NOMO-1 treated with dmso at 0.1 percent for 144 hours (cell line): Measurements from ENCODE around the gene MMP17.
A peak's percentile ranks its signal among the peaks of the same experiment; 100 is the strongest.

Experiments used
- DNase-seq: peaks from one replicate; lab custom pipeline; 2025; ENCODE audit not compliant: unreplicated experiment; lab: John Stamatoyannopoulos, UW

The MMP17 gene

GRCh38 chr12:131827961-131828534 is at the start of gene MMP17:
TSS of gene MMP17 (plus strand) at chr12:131828393. CDS start at chr12:131828495, 102 bp downstream.
- peak; percentile 29 for DNase-seq

GRCh38 chr12:131779027-131779426 is 49.2 kb upstream of the MMP17 start:
- no peak for DNase-seq

DNA sequence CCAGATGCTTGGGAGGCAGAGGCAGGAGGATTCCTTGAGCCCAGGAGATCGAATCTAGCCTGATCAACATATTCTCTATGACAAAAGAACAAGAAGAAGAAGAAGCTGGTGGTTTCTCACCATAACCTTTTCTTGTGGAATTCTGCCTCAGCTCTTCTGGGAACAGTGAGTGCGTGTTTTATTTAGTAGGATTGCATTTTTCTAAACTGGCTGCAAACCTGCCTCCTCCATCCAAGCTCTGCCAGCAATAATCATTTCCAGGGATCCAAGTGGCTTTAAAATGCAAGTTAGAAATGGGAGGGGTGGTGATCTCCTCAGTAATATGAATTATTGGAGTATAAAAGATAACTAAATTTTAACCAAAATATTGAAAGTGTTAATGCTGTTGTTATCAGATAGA is 46.1 kb upstream of the MMP17 start:
- no peak for DNase-seq

GRCh38 chr12:131783915-131784541 is 44.2 kb upstream of the MMP17 start:
- DNase-seq = peak; percentile 76

- no peak for DNase-seq
Measured at GRCh38 chr12:131784909-131785762, 43.1 kb upstream of the MMP17 start.

DNA sequence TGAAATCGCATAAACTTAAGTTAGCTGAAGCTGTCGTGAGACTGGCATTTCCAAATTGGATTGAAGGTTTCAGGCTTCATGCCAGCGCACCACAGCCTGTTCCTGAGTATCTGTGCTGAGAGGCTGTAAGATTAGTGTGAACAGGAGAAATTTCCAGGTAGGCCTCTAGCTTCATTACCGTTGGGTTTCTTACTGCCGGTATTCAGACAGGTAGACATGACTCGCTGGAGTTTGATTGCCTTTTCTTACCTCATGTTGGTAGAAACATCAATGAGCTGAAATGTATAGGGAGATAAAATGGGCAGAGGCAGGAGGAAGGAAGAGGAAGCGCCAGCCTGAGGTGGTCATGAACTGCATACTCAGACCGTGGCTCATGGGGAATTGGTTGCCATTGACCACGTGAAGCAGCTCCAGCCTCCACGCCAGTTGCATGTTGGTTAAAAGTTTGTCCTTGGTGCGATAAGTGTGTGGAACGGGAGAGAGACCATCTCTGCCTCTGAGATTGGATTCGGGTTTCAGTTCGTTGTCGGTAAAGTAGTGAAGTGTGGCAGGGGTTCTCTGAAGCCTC is 42.3 kb upstream of the MMP17 start:
- no peak for DNase-seq

- DNase-seq = no peak
Measured at GRCh38 chr12:131786331-131786730, 41.9 kb upstream of the MMP17 start.

GRCh38 chr12:131787143-131787660 is 41.0 kb upstream of the MMP17 start:
- no peak for DNase-seq

GRCh38 chr12:131788070-131788469 is 40.1 kb upstream of the MMP17 start:
- DNase-seq = no peak

DNA sequence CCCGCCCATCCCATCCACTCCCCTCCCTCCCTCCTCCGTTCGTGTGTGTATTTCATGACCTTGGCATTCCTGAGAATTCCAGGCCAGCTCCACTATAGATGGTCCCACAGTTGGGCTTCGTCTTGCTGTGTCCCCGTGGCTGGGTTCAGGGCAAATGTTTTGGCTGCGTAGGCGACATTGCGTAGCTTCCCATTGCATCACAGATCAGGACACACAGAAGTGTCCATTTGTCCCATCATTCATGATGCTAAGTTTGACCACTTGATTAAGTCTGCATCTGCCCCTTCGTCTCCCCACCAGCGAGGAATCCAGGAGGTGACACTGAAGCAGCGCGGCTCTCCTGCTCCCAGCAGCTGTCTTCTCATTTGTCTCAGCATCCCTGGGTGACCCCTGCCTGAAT is 38.6 kb upstream of the MMP17 start:
- DNase-seq = no peak

- no peak for DNase-seq
Measured at GRCh38 chr12:131793243-131794022, 34.8 kb upstream of the MMP17 start.

GRCh38 chr12:131794061-131794460 is 34.1 kb upstream of the MMP17 start:
- no peak for DNase-seq

GRCh38 chr12:131794573-131794972 is 33.6 kb upstream of the MMP17 start:
- DNase-seq = no peak

DNA sequence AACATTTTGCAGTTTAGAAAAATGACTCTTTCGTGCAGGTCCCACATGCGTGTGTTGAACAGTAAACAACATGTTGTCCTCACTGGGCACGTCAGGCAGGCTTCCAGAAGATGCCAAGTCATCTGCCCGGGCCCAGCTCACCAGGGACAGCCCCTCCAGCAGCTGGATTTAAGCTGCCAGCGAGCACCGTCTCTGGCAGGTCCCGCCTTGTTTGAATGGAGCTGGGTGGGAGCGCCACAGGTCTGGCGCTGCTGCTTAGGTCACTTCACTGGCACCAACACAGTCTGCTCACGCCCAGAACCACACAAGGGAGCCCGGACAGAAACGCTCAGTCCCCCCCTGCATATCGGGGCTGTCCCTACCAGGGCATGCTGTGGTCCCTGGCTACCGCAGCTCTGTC is 33.1 kb upstream of the MMP17 start:
- no peak for DNase-seq

GRCh38 chr12:131795690-131796410 is 32.3 kb upstream of the MMP17 start:
- DNase-seq = no peak

GRCh38 chr12:131796411-131796736 is 31.8 kb upstream of the MMP17 start:
- DNase-seq = no peak

GRCh38 chr12:131796754-131797587 is 31.2 kb upstream of the MMP17 start:
- no peak for DNase-seq

GRCh38 chr12:131797588-131797934 is 30.6 kb upstream of the MMP17 start:
- DNase-seq = no peak

DNA sequence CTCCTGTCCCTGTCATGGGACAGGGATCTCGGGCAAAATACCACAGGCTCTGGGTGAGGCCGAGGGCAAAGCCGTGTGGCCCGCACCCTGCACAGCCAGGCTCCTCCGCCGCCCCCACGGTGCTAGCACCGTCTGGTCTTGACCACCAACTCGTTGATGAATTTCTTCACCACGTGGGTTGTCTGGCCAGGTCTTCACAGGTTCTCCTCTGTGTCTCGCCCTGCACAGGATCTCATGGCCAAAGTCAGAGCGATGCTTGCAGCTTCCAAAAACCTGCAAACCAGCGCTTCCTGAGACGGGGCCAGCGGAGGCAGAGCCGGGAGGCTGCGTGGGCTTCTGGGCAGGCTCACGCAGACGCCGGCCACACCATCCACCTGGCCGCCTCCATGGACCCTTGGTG is 29.0 kb upstream of the MMP17 start:
- DNase-seq = no peak
